Mesenteric fat pad (tissue), 1 donor: Measurements from ENCODE around the gene OR13C2. TPM values are rescaled to one million over a fixed set of nuclear protein-coding genes. Genes with fewer than 3 reads are reported as not detected.
"Not testable (repeated sequence)": the region's sequence is repeated elsewhere in the genome, so short reads cannot be mapped to it uniquely, and the experiment has no call there.

Source experiments
- DNase-seq: peaks from one replicate; pipeline ENCODE4 v3.0.0-alpha.2; 2020; ENCODE audit warnings: low spot score
- long read RNA-seq: library from polyadenylated mRNA; unstranded; transcript quantifications from one replicate; pipeline ENCODE4 v2.0.0, GENCODE V29; 2020
- total RNA-seq: library from RNA; stranded (reverse); fragmentation: NEBNext Ultra II Directional; extraction: Animal tissue kit (Norgen Biotek cat#: 25700); gene quantifications from one replicate; pipeline ENCODE4 v1.2.1, GENCODE V29; 2021
- donor health status: DM: yes; HTN: yes; CAD: no.

Gene OR13C2, protein sequence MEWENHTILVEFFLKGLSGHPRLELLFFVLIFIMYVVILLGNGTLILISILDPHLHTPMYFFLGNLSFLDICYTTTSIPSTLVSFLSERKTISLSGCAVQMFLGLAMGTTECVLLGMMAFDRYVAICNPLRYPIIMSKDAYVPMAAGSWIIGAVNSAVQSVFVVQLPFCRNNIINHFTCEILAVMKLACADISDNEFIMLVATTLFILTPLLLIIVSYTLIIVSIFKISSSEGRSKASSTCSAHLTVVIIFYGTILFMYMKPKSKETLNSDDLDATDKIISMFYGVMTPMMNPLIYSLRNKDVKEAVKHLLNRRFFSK
- not detected for total RNA-seq
- long read RNA-seq: 0 reads

DNA sequence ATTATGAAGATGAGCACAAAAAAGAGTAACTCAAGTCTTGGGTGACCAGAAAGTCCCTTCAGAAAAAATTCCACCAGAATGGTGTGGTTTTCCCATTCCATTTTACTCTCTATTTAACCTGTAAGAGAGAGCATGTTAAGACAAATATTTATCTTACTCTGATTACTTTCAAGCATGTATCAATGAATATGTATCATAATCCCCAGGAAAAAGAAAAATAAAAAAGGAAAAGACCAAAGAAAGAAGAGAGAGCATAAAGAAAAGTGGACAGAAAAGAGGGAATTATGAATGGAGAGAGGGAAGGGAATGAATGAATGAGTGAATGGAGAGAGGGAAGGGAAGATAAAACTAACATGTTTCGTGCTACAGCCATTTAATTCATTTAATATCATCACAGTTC lies at the start of gene OR13C2:
OR13C2 (minus strand) TSS at position 101 of the 400 bp plus-strand sequence; CDS start at position 101, 0 bp downstream.
- not testable (repeated sequence) for DNase-seq

DNA sequence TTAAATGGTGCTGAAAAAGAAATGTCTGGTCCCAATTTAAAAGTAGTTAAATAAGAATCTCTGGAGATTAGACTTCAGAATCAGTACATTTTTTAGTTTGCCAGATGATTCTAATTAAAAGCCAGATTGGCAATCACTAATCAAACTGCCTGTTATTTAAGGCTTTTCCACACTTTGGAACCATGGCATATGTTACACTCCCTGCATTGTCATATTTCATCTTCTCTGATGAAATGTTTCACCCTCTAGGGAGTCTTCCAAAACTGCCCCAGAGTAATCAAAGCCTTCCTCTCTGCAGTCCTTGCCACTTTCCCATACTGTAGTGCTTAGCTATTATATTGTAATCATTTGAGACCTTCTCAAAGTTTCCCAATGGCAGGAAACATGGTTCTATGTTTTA lies 30.0 kb upstream of the OR13C2 start:
- no peak for DNase-seq

- DNase-seq: no peak
These were observed 28.6 kb upstream of the OR13C2 start for GRCh38 chr9:104633976-104634520.

GRCh38 chr9:104625964-104626363 lies 20.5 kb upstream of the OR13C2 start:
- DNase-seq: not testable (repeated sequence)

GRCh38 chr9:104618104-104618503 lies 12.7 kb upstream of the OR13C2 start, which contains the start of gene OR13C9:
Gene OR13C9, minus strand, starts transcription at chr9:104618204. Its CDS starts 0 bp downstream, at chr9:104618204.
- DNase-seq: no peak

- DNase-seq: no peak
These were observed 12.0 kb upstream of the OR13C2 start for GRCh38 chr9:104617418-104617817.

GRCh38 chr9:104611213-104611612 lies 5.8 kb upstream of the OR13C2 start:
- no peak for DNase-seq

GRCh38 chr9:104608336-104608735 lies 2.9 kb upstream of the OR13C2 start:
- DNase-seq: no peak

DNA sequence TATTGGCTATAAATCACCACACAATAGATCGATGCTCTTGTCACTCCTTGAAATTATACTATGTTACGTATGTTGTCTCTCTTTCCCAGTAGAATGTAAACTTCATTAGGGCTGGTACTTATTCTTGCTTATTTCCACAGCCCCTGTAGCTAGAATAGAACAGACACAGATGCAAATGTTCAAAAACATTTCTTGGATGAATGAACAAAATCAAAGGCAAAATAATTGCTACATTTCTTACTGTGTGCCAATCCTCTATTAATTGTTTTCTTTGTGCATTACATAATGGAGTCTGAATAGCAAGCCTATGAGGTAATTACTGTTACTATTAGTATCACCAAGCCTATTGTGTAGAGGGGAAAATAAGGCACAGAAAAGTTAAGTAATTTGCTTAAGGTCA lies 725 bp upstream of the OR13C2 start:
- DNase-seq: no peak

DNA sequence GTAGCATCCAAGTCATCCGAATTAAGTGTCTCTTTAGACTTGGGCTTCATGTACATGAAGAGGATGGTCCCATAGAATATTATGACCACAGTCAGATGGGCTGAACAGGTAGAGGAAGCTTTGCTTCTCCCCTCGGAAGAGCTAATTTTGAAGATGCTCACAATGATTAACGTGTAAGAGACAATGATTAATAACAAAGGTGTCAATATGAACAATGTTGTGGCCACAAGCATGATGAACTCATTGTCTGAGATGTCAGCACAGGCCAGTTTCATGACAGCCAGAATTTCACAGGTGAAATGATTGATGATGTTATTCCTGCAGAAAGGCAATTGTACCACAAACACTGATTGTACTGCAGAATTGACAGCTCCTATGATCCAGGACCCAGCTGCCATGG lies 626 bp downstream of the OR13C2 start:
- no peak for DNase-seq

DNA sequence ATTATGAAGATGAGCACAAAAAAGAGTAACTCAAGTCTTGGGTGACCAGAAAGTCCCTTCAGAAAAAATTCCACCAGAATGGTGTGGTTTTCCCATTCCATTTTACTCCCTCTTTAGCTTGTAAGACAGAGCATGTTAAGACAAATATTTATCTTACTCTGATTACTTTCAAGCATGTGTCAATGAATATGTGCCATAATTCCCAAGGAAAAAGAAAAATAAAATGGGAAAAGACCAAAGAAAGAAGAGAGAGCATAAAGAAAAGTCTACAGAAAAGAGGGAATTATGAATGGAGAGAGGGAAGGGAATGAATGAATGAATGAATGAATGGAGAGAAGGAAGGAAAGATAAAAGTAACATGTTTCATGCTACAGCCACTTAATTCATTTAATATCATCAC lies 6.1 kb downstream of the OR13C2 start, which contains the start of gene OR13C5:
OR13C5 (minus strand) TSS at position 101 of the 400 bp plus-strand sequence; CDS start at position 101, 0 bp downstream.
- not testable (repeated sequence) for DNase-seq

- not testable (repeated sequence) for DNase-seq
These were observed 6.7 kb downstream of the OR13C2 start for GRCh38 chr9:104598749-104599148.

DNA sequence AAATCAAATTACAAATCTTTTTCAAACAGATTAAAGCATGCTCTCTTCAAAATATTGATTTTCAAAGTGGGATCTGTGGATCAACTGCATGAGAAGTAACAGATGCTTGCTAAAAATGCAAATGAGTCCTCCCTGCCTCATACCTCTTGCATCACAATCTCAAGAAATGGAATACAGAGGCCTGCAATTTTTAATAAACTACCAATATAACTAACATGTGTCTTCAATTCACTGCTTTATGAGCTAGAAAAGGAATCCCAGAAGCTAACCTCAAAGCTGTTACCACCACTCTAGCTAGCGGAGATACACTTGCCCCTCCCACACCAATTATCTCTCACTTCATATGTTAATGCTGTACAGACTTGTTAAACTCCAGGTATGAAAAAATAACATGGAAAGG lies 15.8 kb downstream of the OR13C2 start:
- no peak for DNase-seq

DNA sequence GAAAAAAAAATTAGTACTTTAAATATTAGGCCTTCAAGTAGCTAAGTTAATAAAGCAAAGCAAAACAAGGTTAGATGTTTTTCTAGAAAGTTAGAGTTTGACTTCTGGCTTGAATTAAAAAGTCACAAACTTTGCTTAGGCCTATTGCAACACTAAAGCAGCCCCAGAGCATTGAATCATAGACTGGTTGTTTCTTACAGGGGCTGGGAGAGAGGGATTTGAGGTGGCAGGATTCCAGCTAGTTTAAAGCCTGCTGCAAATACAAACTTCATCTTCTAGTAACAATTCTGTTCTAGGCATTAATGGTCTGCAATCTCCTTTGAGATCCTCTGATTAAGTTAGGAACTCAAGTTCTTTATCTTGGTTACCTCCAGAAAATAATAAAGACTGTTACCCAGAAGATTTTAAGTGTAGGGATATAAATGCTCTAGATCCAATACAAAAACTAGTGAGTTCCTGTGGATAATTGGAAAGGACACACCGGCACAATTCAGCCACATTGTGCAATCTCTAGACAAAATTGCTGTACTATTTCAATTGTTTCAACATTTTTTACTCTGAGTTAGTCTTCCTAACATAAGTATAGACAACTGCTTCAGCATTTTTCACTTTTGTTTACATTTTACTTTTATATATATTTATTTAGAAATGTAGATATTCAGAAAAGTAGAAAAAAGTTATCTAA lies 18.8 kb downstream of the OR13C2 start:
- no peak for DNase-seq

DNA sequence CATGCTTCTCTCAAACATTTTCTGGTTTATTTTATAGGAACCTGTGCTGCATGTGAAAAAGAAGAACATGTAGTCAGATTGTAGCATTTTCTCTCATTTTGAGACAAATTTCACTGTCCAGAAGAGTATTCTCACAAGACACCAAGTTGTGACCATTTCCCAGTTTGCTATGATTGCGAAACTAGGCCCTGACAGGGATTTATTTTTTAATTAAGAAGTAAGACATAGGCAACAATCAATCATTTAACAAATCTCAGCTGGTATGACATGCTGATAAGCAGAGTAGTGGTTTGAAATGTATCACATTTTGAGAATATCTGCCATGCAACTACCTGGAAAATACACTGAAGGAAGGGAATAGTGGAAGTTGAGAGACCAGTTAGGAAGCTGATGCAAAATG lies 24.9 kb downstream of the OR13C2 start:
- no peak for DNase-seq

- no peak for DNase-seq
These were observed 28.2 kb downstream of the OR13C2 start for GRCh38 chr9:104577263-104577662.

DNA sequence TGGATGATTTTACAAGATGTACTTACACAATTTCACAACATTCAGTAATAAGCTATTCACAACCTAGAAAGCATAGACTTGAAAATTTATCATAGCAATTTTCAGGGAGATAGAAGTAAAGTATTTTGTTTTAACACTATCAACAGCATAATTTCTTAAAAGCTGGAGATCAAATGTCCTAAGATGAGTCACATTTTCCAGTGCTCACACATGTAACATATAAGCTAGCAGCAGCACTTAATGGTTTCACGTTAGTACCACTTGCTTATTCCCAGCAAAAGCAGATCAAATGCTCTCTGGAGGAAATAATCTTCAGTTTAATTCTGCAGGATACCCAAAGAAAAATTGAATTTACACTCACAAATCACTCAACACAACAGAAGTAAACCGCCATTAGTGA lies 30.0 kb downstream of the OR13C2 start:
- DNase-seq: no peak

GRCh38 chr9:104572612-104573011 lies 32.8 kb downstream of the OR13C2 start:
- DNase-seq: no peak

DNA sequence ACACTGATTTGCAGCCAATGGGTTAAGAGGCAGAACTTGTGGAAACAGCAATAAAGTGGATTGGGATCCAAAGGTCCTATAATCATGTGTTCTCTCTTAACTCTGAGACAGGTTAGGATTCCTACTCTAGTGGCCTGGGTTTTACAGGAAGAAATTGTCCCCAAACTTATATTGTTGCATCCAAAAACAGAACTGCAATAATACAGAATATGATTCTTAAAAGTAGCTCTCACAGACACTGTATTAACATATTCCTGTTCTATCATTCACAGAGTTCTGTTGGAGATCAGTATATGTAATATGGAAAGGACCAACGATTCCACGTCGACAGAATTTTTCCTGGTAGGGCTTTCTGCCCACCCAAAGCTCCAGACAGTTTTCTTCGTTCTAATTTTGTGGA lies 36.6 kb downstream of the OR13C2 start, which contains the start of gene OR13C8:
OR13C8 (plus strand) TSS at position 301 of the 400 bp plus-strand sequence; CDS start at position 301, 0 bp downstream.
- DNase-seq: no peak

DNA sequence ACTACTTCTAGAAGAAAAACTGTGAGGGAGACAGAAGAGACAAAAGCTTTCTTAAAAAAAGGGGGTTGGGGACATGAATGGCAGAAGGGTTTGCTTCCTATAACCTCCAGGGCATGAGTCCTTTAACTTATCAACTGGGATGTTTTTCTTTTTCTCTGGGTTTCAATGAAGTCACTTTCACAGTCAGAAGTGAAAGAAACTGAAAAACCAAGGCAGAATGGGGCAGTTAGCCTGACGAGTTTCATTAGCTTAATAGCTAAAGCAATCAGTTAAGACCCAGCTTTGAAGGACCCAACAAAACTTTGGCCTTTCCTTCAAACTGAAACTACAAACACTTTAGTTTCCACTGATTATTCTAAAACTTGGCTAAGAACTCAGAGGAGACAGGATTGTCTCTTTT lies 41.1 kb downstream of the OR13C2 start:
- no peak for DNase-seq

- DNase-seq: no peak
These were observed 48.4 kb downstream of the OR13C2 start for GRCh38 chr9:104556830-104557634.
